DMS79 treated with DMSO at 0.1 percent for 48 hours (cell line): ENCODE data around the gene GOLGA6L10.
"Not testable (repeated sequence)": the region's sequence is repeated elsewhere in the genome, so short reads cannot be mapped to it uniquely, and the experiment has no call there.

Experiments
- DNase-seq: peaks from one replicate; lab custom pipeline; 2025; lab: John Stamatoyannopoulos, UW

The GOLGA6L10 gene

DNA sequence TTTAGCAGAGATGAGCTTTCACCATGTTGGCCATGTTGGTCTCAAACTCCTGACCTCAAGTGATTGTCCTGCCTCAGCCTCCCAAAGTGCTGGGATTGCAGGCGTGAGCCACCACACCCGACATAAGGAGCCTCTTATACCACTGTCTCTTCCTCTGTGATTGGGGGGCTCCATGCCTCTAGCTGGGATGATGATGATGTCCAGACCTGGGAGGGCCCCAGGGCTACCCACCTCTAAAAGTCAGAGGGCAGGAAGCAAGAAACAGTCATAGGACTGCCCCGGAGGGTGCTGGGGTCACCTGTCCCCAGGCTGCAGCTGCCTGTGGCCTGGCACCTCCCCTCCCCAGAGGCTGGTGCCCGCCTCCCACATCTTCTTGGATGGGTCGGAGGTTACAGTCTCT lies 5.4 kb downstream of the GOLGA6L10 start:
- DNase-seq = not testable (repeated sequence)

DNA sequence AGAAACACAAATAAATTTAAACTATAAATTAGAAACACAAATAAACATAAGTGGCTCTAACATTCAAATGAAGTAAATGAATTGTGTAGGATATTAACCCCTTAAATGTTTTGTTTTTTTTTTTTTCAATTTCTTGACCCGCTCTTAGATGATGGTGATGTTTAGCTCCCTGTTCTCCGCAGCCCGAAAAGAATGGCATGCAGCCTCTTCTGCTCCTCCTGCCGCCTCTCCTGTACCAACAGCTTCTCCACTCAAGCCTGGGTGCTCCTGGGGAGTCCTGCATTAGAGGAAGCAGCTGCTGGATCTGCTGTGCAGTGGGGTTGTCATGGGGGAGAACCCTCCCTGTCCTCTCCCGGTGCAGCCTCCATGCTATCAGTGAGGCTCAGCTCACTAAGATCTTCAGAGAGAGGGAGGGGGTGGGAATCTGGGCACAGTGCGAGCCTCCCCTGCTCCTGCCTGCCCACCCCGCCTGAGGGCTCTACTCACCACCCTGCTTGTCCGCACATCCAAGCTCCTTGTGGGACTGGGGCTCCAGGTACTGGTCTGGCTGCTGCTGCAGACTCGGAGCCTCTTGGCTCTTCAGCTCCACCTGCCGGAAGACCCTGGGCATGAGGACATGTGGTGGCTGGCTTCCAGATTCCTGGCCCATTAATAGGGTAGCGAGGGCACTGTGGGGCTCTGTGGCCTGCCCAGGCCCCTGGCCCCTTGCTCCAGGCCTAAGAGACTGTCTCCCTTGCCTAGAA lies 6.5 kb downstream of the GOLGA6L10 start:
- DNase-seq = not testable (repeated sequence)

- DNase-seq = not testable (repeated sequence)
Observed at GRCh38 chr15:82338573-82338972, 10.7 kb downstream of the GOLGA6L10 start.

DNA sequence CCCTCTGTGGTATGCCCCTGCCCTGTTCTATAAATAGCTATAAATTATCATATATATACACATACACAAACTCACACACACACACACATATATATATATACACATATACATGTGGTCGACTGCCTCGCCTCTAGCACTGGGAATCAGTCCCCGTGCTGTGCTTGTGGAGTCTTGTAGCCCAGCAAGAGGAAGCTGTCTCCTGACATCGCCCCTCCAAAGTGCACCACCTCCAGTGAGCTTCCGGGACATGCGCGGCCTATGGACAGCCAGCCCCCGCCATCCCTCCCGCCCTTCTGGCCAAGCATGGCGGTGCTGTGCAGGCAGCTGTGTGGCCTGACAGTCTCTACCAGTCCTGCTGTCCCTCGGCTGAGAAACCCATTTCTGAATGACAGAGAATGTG lies 11.2 kb downstream of the GOLGA6L10 start:
- DNase-seq = not testable (repeated sequence)

DNA sequence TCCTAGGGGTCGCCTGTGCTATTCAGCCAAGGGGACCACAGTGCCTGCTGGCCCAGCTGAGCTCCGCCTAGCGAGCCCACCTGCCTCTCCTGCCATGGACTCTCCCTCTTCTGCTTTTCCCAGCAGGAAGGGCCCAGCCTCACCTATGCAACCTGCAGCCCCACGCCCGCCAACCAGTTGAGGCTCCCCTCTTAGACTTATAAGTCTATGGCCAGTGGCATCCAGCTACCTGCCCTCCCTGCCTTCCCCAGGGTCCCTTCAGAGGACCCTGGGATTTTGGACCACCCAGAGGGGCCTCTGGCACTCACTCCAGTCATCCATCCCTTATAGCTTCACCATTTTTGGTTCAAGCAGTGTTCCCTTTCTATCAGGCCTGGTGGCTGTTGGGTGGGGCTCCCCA lies 12.2 kb downstream of the GOLGA6L10 start:
- DNase-seq = not testable (repeated sequence)

- not testable (repeated sequence) for DNase-seq
Observed at GRCh38 chr15:82336180-82336647, 13.1 kb downstream of the GOLGA6L10 start.

GRCh38 chr15:82335006-82335405 lies 14.3 kb downstream of the GOLGA6L10 start:
- not testable (repeated sequence) for DNase-seq

DNA sequence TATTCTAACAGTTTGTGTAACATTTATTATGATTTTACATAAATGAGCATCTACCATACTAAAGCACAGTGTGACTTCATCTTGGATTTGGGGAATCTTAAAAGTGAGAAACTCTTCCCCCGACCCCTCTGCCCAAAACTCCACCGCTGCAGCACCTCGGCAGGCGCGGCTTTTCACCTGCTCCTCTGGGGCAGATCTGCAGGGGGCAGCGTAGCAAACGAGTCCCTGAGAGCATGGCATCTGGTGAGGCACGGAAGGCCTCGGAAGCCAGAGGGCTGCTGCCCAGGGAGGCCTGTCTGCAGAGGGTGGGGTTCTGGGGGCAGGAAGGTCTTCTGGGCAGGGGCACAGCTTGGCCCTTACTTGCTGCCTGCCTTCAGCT lies 14.7 kb downstream of the GOLGA6L10 start:
- DNase-seq = not testable (repeated sequence)

GRCh38 chr15:82333603-82334553 lies 15.4 kb downstream of the GOLGA6L10 start:
- DNase-seq = not testable (repeated sequence)

GRCh38 chr15:82332711-82333602 lies 16.3 kb downstream of the GOLGA6L10 start:
- not testable (repeated sequence) for DNase-seq

DNA sequence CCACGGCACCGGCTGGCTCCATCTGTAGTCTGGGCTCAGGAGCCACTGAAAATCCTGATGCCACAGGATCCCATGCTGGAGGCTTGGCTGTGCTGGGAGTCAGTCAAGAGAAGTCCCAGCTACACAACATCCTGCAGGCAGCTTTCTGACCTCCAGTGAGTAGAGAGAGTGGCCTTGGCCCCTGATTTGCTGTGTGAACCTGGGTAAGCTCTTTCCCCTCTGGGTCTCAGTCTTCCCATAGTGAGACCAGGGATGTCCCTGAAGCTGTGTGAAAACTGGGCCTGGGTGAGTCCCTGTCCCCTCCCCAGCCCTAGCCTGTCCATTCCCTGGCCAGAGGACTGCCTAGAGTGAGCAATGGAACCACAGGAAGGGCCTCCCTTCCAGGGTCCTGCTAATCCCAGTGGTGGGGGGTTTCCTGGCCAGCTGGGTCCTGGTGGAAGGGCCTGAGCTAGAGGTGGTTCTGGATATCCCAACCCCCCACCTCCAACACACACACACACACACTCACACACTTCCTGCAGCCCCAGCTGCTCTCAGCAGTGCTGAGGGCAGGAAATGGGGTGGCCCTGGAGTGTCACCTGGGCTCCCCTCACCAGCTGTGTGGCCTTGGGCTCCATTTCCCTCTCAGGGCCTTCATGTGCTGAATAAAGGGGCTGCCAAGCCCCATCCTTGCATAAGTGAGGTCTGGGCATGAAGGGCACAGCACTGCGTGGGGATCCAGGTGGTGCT lies 17.5 kb downstream of the GOLGA6L10 start:
- not testable (repeated sequence) for DNase-seq

DNA sequence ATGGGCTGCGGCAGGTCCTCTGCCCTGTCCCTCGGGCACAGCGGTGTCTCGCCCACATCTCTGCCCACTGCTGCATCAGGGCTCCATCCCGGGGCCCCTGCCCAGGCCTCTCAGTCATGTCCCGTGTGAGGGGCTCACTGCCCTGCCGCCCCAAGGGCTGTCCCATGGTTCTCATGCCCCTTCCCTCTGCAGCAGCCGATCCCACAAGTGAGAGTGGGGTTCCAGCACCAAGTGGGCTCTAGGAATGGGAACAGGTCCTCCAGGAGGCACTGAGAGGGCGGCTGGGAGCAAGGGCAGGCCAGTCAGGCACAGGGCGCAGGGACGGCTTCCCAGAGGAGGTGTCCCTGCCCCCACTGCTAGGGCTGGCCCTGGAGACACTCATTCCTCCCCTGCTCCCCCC lies 18.4 kb downstream of the GOLGA6L10 start:
- not testable (repeated sequence) for DNase-seq

DNA sequence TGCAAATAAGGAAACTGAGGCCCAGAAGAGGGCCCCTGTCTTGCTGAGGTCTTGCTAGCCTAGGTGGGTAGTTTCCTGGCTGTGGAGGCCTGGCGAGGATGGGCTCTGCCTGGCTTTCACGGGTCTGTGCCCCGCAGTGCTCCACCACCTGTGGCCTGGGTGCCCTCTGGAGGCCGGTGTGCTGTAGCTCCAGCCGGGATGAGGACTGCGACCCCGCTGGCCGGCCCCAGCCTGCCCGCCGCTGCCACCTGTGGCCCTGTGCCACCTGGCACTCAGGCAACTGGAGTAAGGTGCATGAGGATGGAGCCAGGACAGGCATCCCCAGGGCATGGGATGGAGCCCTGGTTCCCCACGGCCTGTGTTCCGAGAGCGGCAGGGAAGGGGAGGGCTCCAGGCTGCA lies 20.2 kb downstream of the GOLGA6L10 start:
- DNase-seq = not testable (repeated sequence)

GRCh38 chr15:82327372-82327771 lies 21.9 kb downstream of the GOLGA6L10 start:
- DNase-seq = not testable (repeated sequence)

DNA sequence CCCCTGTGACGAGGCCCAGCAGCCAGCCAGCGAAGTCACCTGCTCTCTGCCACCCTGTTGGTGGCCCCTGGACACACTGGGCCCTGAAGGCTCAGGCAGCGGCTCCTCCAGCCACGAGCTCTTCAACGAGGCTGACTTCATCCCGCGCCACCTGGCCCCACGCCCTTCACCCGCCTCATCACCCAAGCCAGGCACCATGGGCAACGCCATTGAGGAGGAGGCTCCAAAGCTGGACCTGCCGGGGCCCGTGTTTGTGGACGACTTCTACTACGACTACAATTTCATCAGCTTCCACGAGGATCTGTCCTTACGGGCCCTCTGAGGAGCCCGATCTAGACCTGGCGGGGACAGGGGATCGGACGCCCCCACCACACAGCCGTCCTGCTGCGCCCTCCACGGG lies 22.4 kb downstream of the GOLGA6L10 start:
- not testable (repeated sequence) for DNase-seq

DNA sequence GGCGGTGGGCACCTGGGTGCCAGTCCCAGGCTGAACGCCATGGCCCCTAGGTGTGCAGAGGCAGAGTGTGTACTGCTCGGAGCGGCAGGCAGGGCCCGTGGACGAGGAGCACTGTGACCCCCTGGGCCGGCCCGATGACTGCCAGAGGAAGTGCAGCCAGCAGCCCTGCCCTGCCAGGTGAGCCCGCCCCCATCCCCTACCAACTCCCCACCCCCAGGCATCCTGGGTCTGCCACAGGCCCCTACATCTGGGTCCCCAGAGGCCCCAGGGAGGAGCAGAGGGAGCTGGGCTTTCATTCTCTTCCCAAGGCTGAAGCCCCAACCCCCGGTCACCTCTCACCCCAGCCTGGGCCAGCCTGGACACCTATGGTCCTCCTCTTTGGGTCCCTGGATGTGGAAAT lies 23.6 kb downstream of the GOLGA6L10 start:
- DNase-seq = not testable (repeated sequence)

- DNase-seq = not testable (repeated sequence)
Observed at GRCh38 chr15:82324831-82325230, 24.4 kb downstream of the GOLGA6L10 start.

GRCh38 chr15:82322488-82322887 lies 26.8 kb downstream of the GOLGA6L10 start:
- not testable (repeated sequence) for DNase-seq

DNA sequence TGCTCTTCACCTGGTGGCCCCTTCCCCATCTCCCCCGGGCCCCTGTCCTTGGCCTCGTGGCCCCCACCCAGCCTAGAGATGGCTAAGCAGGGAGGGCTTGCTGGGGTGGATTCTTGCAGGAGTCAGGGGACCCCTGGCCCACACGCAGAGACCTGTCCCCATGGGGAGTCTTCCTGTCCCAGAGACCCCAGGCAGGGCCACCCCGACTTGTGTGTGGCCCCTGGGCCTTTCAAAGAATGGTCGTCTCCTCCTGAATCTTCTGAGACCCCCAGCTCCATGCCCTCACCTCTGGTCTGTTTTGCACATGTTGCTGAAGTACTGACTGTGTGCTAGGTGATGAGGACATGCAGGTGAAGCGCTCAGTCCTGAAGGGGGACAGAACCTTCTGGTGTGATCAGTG lies 28.4 kb downstream of the GOLGA6L10 start:
- DNase-seq = not testable (repeated sequence)

- not testable (repeated sequence) for DNase-seq
Observed at GRCh38 chr15:82319522-82320278, 29.6 kb downstream of the GOLGA6L10 start.
